T-helper 2 cell treated with Interferon-gamma antibody and Interleukin-4, amounts not matched to agents 100 ng/mL and 5 ng/mL, for 36 hours (primary cell): ENCODE results near the gene TRABD2B. TPM values are rescaled to one million over a fixed set of nuclear protein-coding genes. Genes with fewer than 3 reads are reported as not detected.

Source experiments
- intact Hi-C: fragments of 100-400 bp; cut with micrococcal nuclease; formaldehyde crosslinking; loops from one replicate; pipeline ENCODE4 v1.15.1; 2023
- total RNA-seq: library from RNA; stranded (reverse); gene quantifications from 2 replicates; pipeline ENCODE4 v1.2.3, GENCODE V29; 2022

TRABD2B gene
- total RNA-seq, 1 donor from 2014 or later, result not detected

DNA sequence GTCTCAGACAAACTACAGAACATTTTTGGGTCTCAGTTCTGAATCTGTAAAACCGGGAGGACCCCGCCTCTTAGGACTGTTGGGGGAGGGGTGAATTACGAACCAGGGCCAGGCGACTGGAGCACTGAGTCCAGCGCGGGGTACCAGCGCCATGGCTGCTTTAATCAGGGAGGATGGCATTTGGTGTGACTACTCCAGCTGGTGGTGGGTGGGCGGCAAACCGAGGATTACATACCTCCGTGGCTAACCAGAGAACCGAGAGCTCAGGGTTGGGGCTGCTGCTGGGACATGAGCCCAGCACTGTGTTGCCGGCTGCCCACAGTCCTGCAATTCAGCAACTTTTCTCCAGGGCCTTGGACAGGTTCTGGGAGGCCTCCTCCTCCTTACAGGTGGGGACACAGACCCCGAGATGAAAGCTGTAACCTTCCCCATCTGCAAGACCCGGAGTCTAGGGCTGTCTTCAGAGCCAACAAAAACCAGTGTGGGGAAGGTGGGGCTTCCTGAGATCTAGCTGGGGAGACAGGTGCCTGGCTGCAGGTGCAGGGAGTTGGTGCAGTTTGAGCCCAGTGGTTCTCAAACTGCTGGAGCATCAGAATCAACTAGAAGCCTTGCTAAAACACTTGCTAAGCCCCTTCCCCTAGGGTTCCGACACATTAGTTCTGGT, 285.9 kb downstream of the TRABD2B start:
- intact Hi-C loops, result loop anchor here (5.0 kb wide), 1 partner anchor 534 kb away; no protein-coding TSS in a partner anchor

Other genes starting within 250 kb of the TRABD2B start
- not detected in 2 replicates for gene SLC5A9, start 225.3 kb upstream of the TRABD2B start, total RNA-seq